H9 (cell line): ENCODE measurements around the gene NUP205. TPM values are rescaled to one million over a fixed set of nuclear protein-coding genes. Genes with fewer than 3 reads are reported as not detected.

Source experiments
- DNase-seq: peaks from one replicate; pipeline ENCODE4 v3.0.0-alpha.2; 2017
- H2AFZ ChIP-seq: one replicate; pipeline ENCODE4 v1.6.1; 2013; ENCODE audit warnings: mild to moderate bottlenecking, low read length, control low read depth, moderate library complexity
- H2AK5ac ChIP-seq: 2 replicates; pipeline ENCODE4 v1.6.1; 2013; ENCODE audit warnings: low read length, control low read depth, mixed read lengths; ENCODE audit not compliant: insufficient read length
- H2BK120ac ChIP-seq: one replicate; pipeline ENCODE4 v1.6.1; 2013; ENCODE audit warnings: low read depth, mild to moderate bottlenecking, low read length, control low read depth, inconsistent platforms; ENCODE audit not compliant: poor library complexity, severe bottlenecking
- H2BK12ac ChIP-seq: 2 replicates; pipeline ENCODE4 v1.6.1; 2013; ENCODE audit warnings: low read length, control low read depth, mixed read lengths, low read depth; ENCODE audit not compliant: insufficient read length
- H2BK15ac ChIP-seq: 2 replicates; pipeline ENCODE4 v1.6.1; 2013; ENCODE audit warnings: low read depth, low read length, control low read depth
- H2BK20ac ChIP-seq: one replicate; pipeline ENCODE4 v1.6.1; 2013; ENCODE audit warnings: low read depth, mild to moderate bottlenecking, low read length, control low read depth, inconsistent platforms; ENCODE audit not compliant: poor library complexity, severe bottlenecking
- H2BK5ac ChIP-seq: 2 replicates; pipeline ENCODE4 v1.6.1; 2013; ENCODE audit warnings: low read length, control low read depth, mixed read lengths; ENCODE audit not compliant: insufficient read length
- H3K14ac ChIP-seq: 2 replicates; pipeline ENCODE4 v1.6.1; 2013; ENCODE audit warnings: low read length, control low read depth; ENCODE audit not compliant: insufficient read depth
- H3K18ac ChIP-seq: 2 replicates; pipeline ENCODE4 v1.6.1; 2013; ENCODE audit warnings: low read depth, mild to moderate bottlenecking, mixed read lengths, low read length, control low read depth; ENCODE audit not compliant: insufficient read length
- H3K23ac ChIP-seq: 2 replicates; pipeline ENCODE4 v1.6.1; 2013; ENCODE audit warnings: low read length, control low read depth, mixed read lengths, low read depth; ENCODE audit not compliant: insufficient read length
- H3K23me2 ChIP-seq: 2 replicates; pipeline ENCODE4 v1.6.1; 2013; ENCODE audit warnings: low read depth, mild to moderate bottlenecking, mixed read lengths, low read length, control low read depth; ENCODE audit not compliant: insufficient read length, poor library complexity, severe bottlenecking
- H3K27ac ChIP-seq: 2 replicates; pipeline ENCODE4 v1.5.1; 2013; ENCODE audit warnings: low read length, control low read depth, mixed read lengths, low read depth; ENCODE audit not compliant: insufficient read length
- H3K27me3 ChIP-seq: 2 replicates; pipeline ENCODE4 v1.6.1; 2013; ENCODE audit warnings: low read length, control low read depth, inconsistent platforms; ENCODE audit not compliant: insufficient read depth
- H3K4ac ChIP-seq: 2 replicates; pipeline ENCODE4 v1.6.1; 2013; ENCODE audit warnings: low read depth, mild to moderate bottlenecking, control low read depth, inconsistent platforms, low read length, moderate library complexity
- H3K4me1 ChIP-seq: 2 replicates; pipeline ENCODE4 v1.6.1; 2013; ENCODE audit warnings: low read length, control low read depth, inconsistent platforms; ENCODE audit not compliant: insufficient read depth
- H3K4me2 ChIP-seq: 2 replicates; pipeline ENCODE4 v1.6.1; 2013; ENCODE audit warnings: low read length, control low read depth, mixed read lengths; ENCODE audit not compliant: insufficient read length, insufficient read depth
- H3K56ac ChIP-seq: 2 replicates; pipeline ENCODE4 v1.6.1; 2013; ENCODE audit warnings: low read depth, mild to moderate bottlenecking, mixed read lengths, low read length, control low read depth; ENCODE audit not compliant: insufficient read length
- H3K79me1 ChIP-seq: 2 replicates; pipeline ENCODE4 v1.6.1; 2013; ENCODE audit warnings: low read depth, mild to moderate bottlenecking, moderate library complexity, low read length, control low read depth, inconsistent platforms; ENCODE audit not compliant: insufficient read depth, poor library complexity, severe bottlenecking
- H3K79me2 ChIP-seq: 2 replicates; pipeline ENCODE4 v1.6.1; 2013; ENCODE audit warnings: low read length, control low read depth, inconsistent platforms; ENCODE audit not compliant: insufficient read depth
- H3K9ac ChIP-seq: 2 replicates; pipeline ENCODE4 v1.6.1; 2013; ENCODE audit warnings: low read length, control low read depth, mixed read lengths; ENCODE audit not compliant: insufficient read length; ENCODE audit errors: extremely low read depth
- H3K9me3 ChIP-seq: one replicate; pipeline ENCODE4 v1.6.1; 2013; ENCODE audit warnings: low read depth, low read length, inconsistent platforms; ENCODE audit not compliant: control insufficient read depth
- H3T11ph ChIP-seq: one replicate; pipeline ENCODE4 v1.6.1; 2013; ENCODE audit warnings: mild to moderate bottlenecking, low read length, control low read depth, inconsistent platforms
- H4K20me1 ChIP-seq: one replicate; pipeline ENCODE4 v1.6.1; 2013; ENCODE audit not compliant: control insufficient read depth, insufficient read length, insufficient read depth
- H4K5ac ChIP-seq: 2 replicates; pipeline ENCODE4 v1.6.1; 2013; ENCODE audit warnings: low read depth, mild to moderate bottlenecking, mixed read lengths, low read length, control low read depth; ENCODE audit not compliant: insufficient read length
- H4K8ac ChIP-seq: replicated peaks from 2 replicates; pipeline ENCODE4 v1.6.1; 2013; ENCODE audit warnings: low read length, control low read depth, mixed read lengths, low read depth; ENCODE audit not compliant: insufficient read length
- H4K91ac ChIP-seq: 2 replicates; pipeline ENCODE4 v1.6.1; 2013; ENCODE audit warnings: low read depth, mild to moderate bottlenecking, moderate library complexity, mixed read lengths, low read length, control low read depth; ENCODE audit not compliant: insufficient read length
- H3K27ac Mint-ChIP-seq, 3 experiments: 2 replicates in 2 of 3; 3 replicates in 1 of 3; pipeline ENCODE4 v1.8.0; 2020 to 2021; ENCODE audit warnings: mixed read lengths in 3 of 3, mild to moderate bottlenecking in 1 of 3, moderate library complexity in 1 of 3
- H3K27me3 Mint-ChIP-seq: 2 replicates; pipeline ENCODE4 v1.8.0; 2021; ENCODE audit warnings: low read depth, mild to moderate bottlenecking, moderate library complexity, mixed read lengths
- H3K36me3 Mint-ChIP-seq, 3 experiments: 2 replicates in 2 of 3; 3 replicates in 1 of 3; pipeline ENCODE4 v1.8.0; 2020 to 2021; ENCODE audit warnings: low read depth in 3 of 3, mixed read lengths in 3 of 3; ENCODE audit not compliant: insufficient read depth in 1 of 3
- H3K4me1 Mint-ChIP-seq, 2 experiments: 2 replicates each; pipeline ENCODE4 v1.8.0; 2020; ENCODE audit warnings: mixed read lengths in 2 of 2
- H3K4me3 Mint-ChIP-seq, 2 experiments: 2 replicates in 1 of 2; 3 replicates in 1 of 2; pipeline ENCODE4 v1.8.0; 2020 to 2021; ENCODE audit warnings: mild to moderate bottlenecking in 2 of 2, mixed read lengths in 2 of 2, moderate library complexity in 1 of 2
- H3K9me3 Mint-ChIP-seq, 2 experiments: 2 replicates in 1 of 2; 3 replicates in 1 of 2; pipeline ENCODE4 v1.8.0; 2020; ENCODE audit warnings: mild to moderate bottlenecking in 2 of 2, mixed read lengths in 2 of 2, moderate library complexity in 1 of 2
- CTCF ChIP-seq: fragments of 200-600 bp; sonication (generic); conservative IDR thresholded peaks from 3 replicates; pipeline ENCODE4 v1.8.0; 2021; ENCODE audit warnings: antibody characterized with exemption, mild to moderate bottlenecking
- WGBS: extraction: QIAGEN DNeasy Blood & Tissue Kit; methylation state at CpG from one replicate; pipeline ENCODE4 v1.1.7; 2013; ENCODE audit warnings: missing lambda C conversion rate, low lambda C conversion rate, mixed read lengths; ENCODE audit not compliant: insufficient read length; ENCODE audit errors: extremely low coverage; 5-methylcytosine and 5-hydroxymethylcytosine counted together
- total RNA-seq: library from RNA; stranded (reverse); gene quantifications from 2 replicates; pipeline ENCODE4 v1.2.1, GENCODE V29; 2021

The NUP205 gene
- total RNA-seq, 1 experiment from 2014 or later: 158 TPM

GRCh38 chr7:135647755-135648154, 90.0 kb downstream of the NUP205 start:
- H3K23ac ChIP-seq: no peak overlapping the region
- H4K8ac ChIP-seq: no peak overlapping the region
- H3K4me2 ChIP-seq: no peak overlapping the region
- Mint-ChIP-seq H3K9me3 (no peaks in the 10 kb centered on the region), H3K36me3 (peaks cover 27 to 81% (median 58%) of the 10 kb centered on the region in 3 experiments; a peak in 6 of 7 replicates), H3K4me3 (no peak overlapping the region), H3K4me1 (peaks cover 4 to 7% of the 10 kb centered on the region in 2 experiments; a peak in 3 of 4 replicates), H3K27ac (no peak overlapping the region), H3K27me3 (no peaks in the 10 kb centered on the region)
- no peak overlapping the region for H4K91ac ChIP-seq
- H2BK12ac ChIP-seq: no peak overlapping the region
- no peak overlapping the region for H3K9ac ChIP-seq
- H2AFZ ChIP-seq: no peak overlapping the region
- no peak overlapping the region for H3K4ac ChIP-seq
- no peaks in the 10 kb centered on the region for H4K20me1 ChIP-seq
- H3K18ac ChIP-seq: no peak overlapping the region
- no peak overlapping the region for H3T11ph ChIP-seq
- H3K14ac ChIP-seq: no peak overlapping the region
- no peaks in the 10 kb centered on the region for H3K23me2 ChIP-seq
- no peak for DNase-seq
- WGBS: no CpG with 5 or more reads among the region's 1 CpG
- no peak overlapping the region for H2BK20ac ChIP-seq
- H3K27ac ChIP-seq: no peak overlapping the region
- H3K79me1 ChIP-seq: no peaks in the 10 kb centered on the region
- no peak for TF ChIP-seq CTCF
- H2AK5ac ChIP-seq: no peak overlapping the region
- H3K4me1 ChIP-seq: no peaks in the 10 kb centered on the region
- H3K9me3 ChIP-seq: no peaks in the 10 kb centered on the region
- no peak overlapping the region for H3K56ac ChIP-seq
- H2BK5ac ChIP-seq: no peak overlapping the region
- H3K79me2 ChIP-seq: no peaks in the 10 kb centered on the region
- H4K5ac ChIP-seq: no peak overlapping the region
- no peak overlapping the region for H2BK15ac ChIP-seq
- H2BK120ac ChIP-seq: no peak overlapping the region
- H3K27me3 ChIP-seq: no peaks in the 10 kb centered on the region
